Stimulated activated CD8-positive, alpha-beta memory T cell treated with anti-CD3 and anti-CD28 coated beads, Interleukin-7, amount 100 ng/mL, for 24 hours (primary cell): ENCODE results near the gene NRXN3.

Experiments
- DNase-seq: peaks from one replicate; pipeline ENCODE4 v3.0.0-alpha.2; 2020; ENCODE audit warnings: low read depth

The NRXN3 gene

GRCh38 chr14:79144896-79145295, 974.7 kb downstream of the NRXN3 start:
- no peak for DNase-seq

- no peak for DNase-seq
Observed at GRCh38 chr14:79150226-79150625, 980.1 kb downstream of the NRXN3 start.

- no peak for DNase-seq
Observed at GRCh38 chr14:79157369-79157768, 987.2 kb downstream of the NRXN3 start.

DNA sequence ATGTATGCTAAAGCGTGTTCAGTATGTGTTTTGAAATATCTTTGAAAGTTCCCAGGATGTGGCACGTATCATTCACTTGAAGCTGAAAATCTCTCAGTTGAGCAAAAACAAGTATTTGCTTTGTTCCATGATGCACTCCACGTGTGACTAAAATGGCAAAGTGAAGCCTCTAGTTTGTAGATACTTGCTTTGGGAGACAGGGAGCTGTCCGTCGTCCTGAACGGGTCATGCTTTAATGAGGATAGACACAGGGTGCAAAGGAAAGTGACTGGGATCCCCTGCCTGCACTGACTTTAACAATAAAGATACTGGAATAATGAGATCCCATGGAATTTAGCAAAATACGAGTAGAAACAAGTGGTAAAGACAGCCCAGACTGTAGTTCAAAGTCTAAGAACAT, 991.4 kb downstream of the NRXN3 start:
- DNase-seq = no peak

DNA sequence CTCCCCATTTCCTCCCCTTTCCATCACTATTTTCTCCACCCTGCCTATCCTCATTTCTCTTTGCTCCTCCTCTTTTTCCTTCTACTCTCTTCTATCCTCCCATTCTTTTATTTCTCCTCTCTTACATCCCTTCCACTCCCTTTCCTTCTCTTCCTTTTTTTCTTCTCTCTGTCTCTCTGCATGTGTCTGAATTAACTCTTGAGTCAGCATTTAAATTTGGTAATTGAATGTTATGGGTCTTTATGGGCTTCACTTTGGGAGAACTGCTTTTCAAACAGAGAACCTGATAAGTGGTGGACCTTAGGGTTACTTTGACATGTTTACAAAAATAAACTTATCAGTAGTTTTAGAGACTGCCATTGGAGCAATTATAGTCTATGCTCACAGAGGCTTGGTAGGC, 992.7 kb downstream of the NRXN3 start:
- DNase-seq = no peak

DNA sequence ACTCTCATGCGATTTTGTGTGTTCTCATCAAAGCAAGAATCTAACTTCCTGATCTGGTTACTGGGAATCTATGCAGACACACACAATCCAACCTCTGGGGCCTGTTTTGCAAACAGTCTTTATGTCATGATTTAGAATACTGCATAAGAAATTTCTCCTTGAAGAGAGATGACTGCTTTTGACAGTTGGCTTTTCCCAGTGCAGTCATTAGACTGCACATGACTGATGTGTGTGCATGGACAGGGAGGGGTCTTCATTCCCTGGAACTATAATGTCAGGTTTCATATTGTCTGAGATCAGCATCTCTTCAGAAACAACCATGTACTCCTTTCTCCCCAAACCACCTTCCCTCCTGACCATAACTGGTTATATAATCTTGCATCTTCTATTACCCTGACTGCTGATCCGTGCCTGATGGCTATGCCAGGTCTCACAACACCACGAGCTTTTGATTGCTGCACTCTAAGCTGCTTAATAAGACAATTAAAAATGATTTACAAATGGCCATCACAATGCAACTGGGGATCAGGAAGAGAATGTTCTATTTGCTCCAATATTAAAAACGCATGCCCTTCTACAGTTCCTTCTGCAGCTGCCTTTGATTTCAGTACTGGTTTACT, 995.4 kb downstream of the NRXN3 start:
- DNase-seq = no peak

DNA sequence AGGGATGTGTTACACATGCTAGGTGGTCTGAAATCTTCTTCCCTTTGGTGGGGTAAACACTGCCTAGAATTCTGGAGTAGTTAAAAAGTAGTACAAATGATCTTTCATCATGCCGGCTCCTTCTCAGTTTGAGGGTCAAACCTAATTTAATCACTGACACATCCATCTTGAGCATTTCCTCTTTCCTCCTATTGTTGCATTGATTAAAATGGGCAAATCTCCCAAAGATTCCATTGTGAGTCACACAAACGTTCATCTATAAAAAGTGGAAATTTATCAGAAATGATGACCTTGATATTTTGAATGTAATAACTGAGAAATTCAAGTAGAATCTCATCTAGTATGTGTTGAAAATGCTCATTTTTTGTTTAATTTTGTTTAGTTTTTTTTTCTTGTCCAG, 996.0 kb downstream of the NRXN3 start:
- no peak for DNase-seq

DNA sequence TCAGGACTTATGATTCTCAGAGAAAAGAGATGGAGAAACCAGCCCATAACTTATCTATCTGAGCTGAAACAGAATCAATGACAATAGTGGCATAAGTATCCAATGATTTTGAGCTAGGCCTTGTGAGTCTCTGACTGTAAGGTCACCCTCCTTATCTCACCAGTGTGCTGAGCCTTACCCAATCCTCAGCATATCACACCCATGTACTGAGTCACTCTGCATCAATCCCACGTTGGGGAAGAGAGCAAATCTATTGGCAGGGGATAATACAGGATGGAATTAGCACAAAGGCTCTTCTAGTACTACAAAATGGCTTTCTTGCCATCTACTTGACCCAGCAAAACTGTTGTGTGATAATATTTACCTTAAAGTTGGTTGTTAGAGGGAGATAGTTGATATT, 997.8 kb downstream of the NRXN3 start:
- DNase-seq = no peak

GRCh38 chr14:79175671-79176070, 1005.5 kb downstream of the NRXN3 start:
- no peak for DNase-seq

DNA sequence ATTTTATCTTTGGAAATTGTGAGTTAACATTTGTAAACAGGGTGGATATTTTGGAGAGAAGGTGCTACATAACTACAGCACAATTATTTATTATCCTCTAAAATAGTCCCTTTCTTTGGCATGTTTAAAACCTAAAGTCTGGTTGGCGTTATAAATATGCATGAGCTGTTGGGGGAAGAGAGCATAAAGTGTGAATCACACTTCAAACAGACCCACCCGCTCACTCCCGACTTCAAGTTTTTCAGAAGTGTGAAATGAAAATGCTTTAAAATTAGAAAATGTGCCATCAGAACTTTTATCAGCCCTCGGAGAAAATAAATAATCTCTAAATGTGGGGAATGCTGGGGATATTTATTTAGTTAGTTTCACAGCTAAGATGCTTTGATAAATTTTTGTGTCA, 1006.9 kb downstream of the NRXN3 start:
- no peak for DNase-seq

GRCh38 chr14:79178719-79179118, 1008.5 kb downstream of the NRXN3 start:
- DNase-seq = no peak

GRCh38 chr14:79179985-79180384, 1009.8 kb downstream of the NRXN3 start:
- DNase-seq = no peak

- DNase-seq = no peak
Observed at GRCh38 chr14:79180656-79181055, 1010.5 kb downstream of the NRXN3 start.

DNA sequence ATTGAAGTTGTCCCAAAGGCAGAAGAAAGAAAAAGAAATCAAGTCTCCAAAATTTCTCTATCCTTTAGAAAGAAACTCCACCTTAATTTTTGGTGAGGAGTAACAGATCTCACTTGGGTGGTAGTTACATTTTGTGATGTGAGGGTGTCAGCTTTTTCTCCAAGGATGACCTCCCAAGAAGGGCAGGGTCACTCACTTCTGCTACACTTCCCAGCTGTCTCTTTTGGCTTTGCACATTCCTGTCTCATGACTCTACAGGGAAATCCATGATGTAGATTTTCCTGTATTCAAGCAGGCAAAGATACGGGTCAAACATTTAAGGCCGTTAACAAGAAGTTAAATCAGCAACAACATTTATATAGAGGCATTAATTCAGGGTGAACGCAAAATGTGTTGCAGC, 1016.4 kb downstream of the NRXN3 start:
- no peak for DNase-seq

DNA sequence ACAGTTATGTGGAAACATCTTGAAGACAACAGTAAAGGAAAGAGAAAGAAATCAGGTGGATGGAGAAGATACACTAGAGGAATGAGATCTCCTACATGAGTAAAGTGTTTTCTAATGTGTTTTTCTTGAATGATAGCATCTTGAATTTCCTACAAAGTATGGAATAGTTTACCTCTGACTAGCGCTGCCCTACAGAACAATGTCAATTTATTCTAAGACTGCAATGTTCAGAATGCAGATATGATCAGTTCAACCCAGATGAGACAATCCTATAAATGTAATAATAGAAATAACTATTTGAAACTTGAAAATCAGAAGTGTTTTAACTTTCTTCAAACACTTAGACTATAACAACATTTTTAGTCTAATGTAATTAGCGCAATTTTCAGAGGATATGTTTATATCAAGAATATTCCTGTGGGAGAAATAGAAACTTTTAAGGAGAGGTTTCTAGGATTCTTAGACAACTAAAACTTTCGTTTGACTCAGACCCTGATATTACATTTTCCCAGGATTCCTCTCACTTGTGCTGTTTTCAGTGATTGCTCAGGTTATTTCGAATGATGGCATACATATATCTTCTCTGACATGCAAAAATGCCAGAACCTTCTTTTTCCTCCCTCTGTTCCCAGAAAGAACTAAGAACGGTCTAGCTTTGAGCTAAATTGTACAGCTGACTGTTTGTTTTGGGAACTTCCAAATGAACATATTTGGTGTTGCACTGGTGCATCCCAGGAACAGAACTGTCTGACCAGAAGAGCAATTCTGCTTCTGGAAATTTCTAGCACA, 1023.7 kb downstream of the NRXN3 start:
- no peak for DNase-seq

DNA sequence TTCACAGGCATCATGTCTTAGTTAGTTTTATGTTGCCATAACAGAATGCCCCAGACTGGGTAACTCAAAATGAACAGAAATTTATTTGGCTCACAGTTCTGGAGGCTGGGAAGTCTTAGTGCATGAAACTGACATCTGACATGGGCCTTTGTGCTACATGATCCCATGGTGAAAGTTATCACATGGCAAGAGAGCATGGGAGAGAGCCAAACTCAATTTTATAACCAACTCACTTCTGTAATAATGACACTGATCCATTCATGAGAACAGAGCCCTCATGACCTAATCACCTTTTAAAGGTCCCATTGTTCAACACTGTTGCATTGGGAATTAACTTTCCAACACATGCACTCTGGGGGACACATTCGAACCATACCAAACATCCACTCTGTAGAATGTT, 1026.0 kb downstream of the NRXN3 start:
- DNase-seq = no peak

- no peak for DNase-seq
Observed at GRCh38 chr14:79197516-79197915, 1027.3 kb downstream of the NRXN3 start.

- no peak for DNase-seq
Observed at GRCh38 chr14:79199217-79199616, 1029.0 kb downstream of the NRXN3 start.

DNA sequence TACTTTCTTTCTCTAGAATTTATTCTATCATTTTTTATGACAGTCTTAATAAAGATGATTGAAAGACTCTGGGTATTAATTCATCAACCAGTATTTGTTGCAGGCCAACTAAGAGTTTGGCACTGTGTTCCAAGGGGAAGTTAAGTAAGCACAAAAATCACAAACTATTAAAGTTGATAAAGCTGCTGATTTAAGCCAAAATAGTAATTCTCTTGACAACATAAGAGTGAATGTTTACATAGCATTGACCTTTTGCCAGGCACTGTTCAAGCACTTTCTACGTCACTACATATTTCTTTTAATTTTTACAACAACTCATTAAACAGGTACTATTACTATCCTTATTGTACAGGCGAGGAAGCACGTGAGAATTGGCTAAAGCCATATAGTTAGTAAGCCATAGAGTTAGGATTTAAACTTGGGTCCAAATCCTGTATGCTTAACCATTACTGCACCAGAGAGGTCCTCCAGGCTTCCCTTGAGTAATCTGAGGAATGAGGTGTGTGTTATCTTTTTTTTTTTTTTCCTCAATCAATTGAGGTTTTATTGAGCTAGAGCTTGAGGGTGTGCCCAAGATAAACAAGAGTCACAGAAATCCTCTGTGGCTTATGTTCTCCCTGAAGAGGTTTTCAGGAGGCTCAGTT, 1031.5 kb downstream of the NRXN3 start:
- DNase-seq = no peak

DNA sequence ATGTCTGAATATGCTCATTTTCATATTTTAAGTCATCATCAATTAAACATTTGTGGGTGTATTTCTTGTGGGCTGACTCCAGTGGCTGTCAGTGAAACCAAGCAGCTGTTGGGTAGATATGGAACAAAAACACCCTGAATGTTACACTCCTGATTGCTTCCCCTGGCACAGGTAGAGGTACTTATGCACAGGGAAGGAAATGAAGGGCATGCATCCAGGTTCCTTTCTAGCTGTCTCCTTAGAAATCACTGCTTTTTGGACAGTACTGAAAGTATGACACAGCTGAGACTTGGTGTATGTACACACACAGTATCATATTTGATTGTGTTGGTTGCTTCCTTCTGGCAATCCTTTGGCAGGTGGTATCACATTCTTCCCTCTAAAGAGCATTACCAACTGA, 1034.4 kb downstream of the NRXN3 start:
- no peak for DNase-seq

GRCh38 chr14:79209418-79209817, 1039.2 kb downstream of the NRXN3 start:
- DNase-seq = no peak

- no peak for DNase-seq
Observed at GRCh38 chr14:79225815-79226214, 1055.6 kb downstream of the NRXN3 start.

DNA sequence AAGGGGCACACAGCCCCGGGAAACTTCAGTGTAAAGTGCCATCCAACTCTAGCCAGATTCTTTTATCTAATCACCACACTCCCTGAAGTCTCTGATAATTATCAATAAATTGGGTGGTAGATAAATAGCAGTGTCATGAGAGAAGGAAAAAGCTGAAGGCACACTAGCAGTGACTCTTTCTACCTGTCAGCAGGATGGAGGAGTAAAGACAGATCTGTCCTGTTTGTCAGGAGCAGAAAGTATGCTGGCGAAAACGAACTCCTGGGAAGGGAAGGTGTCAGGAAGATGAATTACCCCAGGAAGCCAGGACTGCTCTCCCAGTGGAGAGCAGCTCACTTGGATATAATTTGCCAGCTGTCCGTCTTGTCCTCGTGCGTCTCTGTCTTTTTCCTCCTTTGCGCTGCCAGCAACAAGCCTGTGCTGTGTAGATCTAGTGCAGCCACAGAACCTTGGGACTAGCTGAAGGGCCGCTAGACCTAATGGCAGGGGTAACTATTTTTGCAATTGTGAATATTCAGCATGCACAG, 1059.3 kb downstream of the NRXN3 start:
- no peak for DNase-seq
